ENCODE measurements around the gene WDR70. TPM values are rescaled to one million over a fixed set of nuclear protein-coding genes. Genes with fewer than 3 reads are reported as not detected.
"Not testable (repeated sequence)": the region's sequence is repeated elsewhere in the genome, so short reads cannot be mapped to it uniquely, and the experiment has no call there.

Gene WDR70
- total RNA-seq, 2 donors from 2014 or later: 26.7 to 28.6 TPM

- no peak overlapping the region for H3K27ac ChIP-seq
- no peaks in the 10 kb centered on the region for H3K9me3 ChIP-seq
- intact Hi-C loops (cut with DNase I): no loop called here
- no peaks in the 10 kb centered on the region for H3K4me1 ChIP-seq
- no peak for TF ChIP-seq CTCF (IDR thresholded peaks at IDR 0.05)
- no peak overlapping the region for H3K9ac ChIP-seq (ENCODE audit: low read depth in 2 of 2, low read length in 2 of 2)
- no peak for DNase-seq
- no peaks in the 10 kb centered on the region for H3K27me3 ChIP-seq
- no peaks in the 10 kb centered on the region for H3K36me3 ChIP-seq
- no peak overlapping the region for H3K4me3 ChIP-seq
Measured at GRCh38 chr5:37640088-37640487, 261.0 kb downstream of the WDR70 start.

DNA sequence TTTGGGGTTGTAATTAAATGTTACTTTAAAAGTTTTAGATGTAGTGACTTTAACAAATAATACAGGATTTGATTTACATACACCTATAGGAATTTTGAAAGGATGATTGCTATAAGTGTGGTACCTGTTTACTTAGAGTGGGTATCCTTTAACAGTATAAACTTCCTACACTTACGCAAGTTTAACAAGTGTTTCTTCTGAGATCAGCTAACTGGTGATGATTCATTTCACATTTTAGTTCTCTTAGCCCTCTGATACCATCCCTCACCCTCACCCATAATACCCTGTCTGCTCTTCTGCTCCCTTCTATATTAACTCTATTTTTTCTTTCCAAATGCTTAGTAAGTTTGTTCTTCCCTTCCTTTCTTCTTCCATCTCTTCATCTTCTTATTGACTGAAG, 262.8 kb downstream of the WDR70 start:
- Histone ChIP-seq H3K27me3 (no peaks in the 10 kb centered on the region), H3K9ac (ENCODE audit: low read depth in 2 of 2, low read length in 2 of 2) (no peak overlapping the region), H3K4me1 (no peaks in the 10 kb centered on the region), H3K9me3 (no peaks in the 10 kb centered on the region), H3K27ac (no peak overlapping the region), H3K4me3 (no peak overlapping the region), H3K36me3 (no peaks in the 10 kb centered on the region)
- TF ChIP-seq CTCF (IDR thresholded peaks at IDR 0.05): no peak
- DNase-seq: no peak
- intact Hi-C loops (cut with DNase I): no loop called here

- no peak overlapping the region for H3K27ac ChIP-seq
- DNase-seq: no peak
- no peaks in the 10 kb centered on the region for H3K36me3 ChIP-seq
- intact Hi-C loops (cut with DNase I): no loop called here
- no peak overlapping the region for H3K9ac ChIP-seq (ENCODE audit: low read depth in 2 of 2, low read length in 2 of 2)
- no peaks in the 10 kb centered on the region for H3K27me3 ChIP-seq
- TF ChIP-seq CTCF (IDR thresholded peaks at IDR 0.05): no peak
- no peaks in the 10 kb centered on the region for H3K4me1 ChIP-seq
- H3K4me3 ChIP-seq: no peak overlapping the region
- H3K9me3 ChIP-seq: no peaks in the 10 kb centered on the region
Measured at GRCh38 chr5:37645707-37646106, 266.6 kb downstream of the WDR70 start.

GRCh38 chr5:37654566-37654965, 275.4 kb downstream of the WDR70 start:
- H3K9ac ChIP-seq (ENCODE audit: low read depth in 2 of 2, low read length in 2 of 2); DNase-seq; H3K27ac ChIP-seq; H3K9me3 ChIP-seq; intact Hi-C loops (cut with DNase I); H3K36me3 ChIP-seq; H3K27me3 ChIP-seq; H3K4me3 ChIP-seq; H3K4me1 ChIP-seq: not testable (repeated sequence)

DNA sequence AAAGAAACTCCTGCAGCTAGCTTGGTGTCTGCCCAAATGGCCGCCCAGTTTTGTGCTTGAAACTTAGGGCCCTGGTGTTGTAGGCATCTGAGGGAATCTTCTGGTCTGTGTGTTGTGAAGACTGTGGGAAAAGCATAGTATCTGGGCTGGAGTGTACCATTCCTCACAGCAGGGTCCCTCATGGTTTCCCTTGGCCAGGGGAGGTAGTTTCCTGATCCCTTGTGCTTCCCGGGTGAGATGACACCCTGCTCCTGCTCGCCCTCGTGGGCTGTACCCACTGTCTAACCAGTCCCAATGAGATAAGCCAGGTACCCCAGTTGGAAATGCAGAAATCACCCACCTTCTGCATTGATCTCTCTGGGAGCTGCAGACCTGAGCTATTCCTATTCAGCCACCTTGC, 277.9 kb downstream of the WDR70 start:
- Histone ChIP-seq H3K4me1 (no peaks in the 10 kb centered on the region), H3K36me3 (no peaks in the 10 kb centered on the region), H3K27me3 (no peaks in the 10 kb centered on the region), H3K27ac (no peak overlapping the region), H3K4me3 (no peak overlapping the region), H3K9ac (ENCODE audit: low read depth in 2 of 2, low read length in 2 of 2) (no peak overlapping the region), H3K9me3 (no peaks in the 10 kb centered on the region)
- DNase-seq: no peak
- no peak for TF ChIP-seq CTCF (IDR thresholded peaks at IDR 0.05)
- intact Hi-C loops (cut with DNase I): no loop called here

GRCh38 chr5:37658440-37658839, 279.3 kb downstream of the WDR70 start:
- H3K4me1 ChIP-seq: no peaks in the 10 kb centered on the region
- no peak overlapping the region for H3K4me3 ChIP-seq
- H3K9me3 ChIP-seq: no peaks in the 10 kb centered on the region
- TF ChIP-seq CTCF (IDR thresholded peaks at IDR 0.05): no peak
- H3K27ac ChIP-seq: no peak overlapping the region
- H3K27me3 ChIP-seq: no peaks in the 10 kb centered on the region
- DNase-seq: no peak
- no peak overlapping the region for H3K9ac ChIP-seq (ENCODE audit: low read depth in 2 of 2, low read length in 2 of 2)
- H3K36me3 ChIP-seq: no peaks in the 10 kb centered on the region
- intact Hi-C loops (cut with DNase I): no loop called here

All from colonic mucosa (tissue), 4 donors.